HG03045 (cell line): ENCODE measurements around the gene HIVEP3.

Source experiments
- ATAC-seq: cut with Tn5 transposase; IDR thresholded peaks from one replicate; pipeline ENCODE4 v1.9.1; 2021; ENCODE audit warnings: mild to moderate bottlenecking, moderate library complexity; ENCODE audit not compliant: unreplicated experiment

Gene HIVEP3

DNA sequence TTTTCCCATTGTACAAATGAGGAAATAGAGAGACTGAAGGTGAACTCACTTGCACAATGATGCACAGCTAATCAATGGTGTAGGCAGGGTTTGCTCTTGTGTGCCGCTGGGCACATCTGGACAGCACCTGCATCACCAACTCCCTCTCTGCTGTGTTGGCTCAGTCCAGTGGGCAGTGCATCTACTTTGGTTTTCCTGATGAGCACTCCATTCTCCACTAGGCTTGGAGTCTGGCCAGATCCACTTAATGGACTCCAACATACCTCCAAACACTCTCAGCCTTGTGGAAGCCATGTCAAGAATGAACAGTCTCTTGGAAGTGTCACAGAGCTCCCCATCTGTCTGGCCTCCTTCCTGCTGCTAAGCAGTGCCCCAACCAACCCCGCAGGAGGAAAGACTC lies 152.2 kb downstream of the HIVEP3 start:
- ATAC-seq = no peak

DNA sequence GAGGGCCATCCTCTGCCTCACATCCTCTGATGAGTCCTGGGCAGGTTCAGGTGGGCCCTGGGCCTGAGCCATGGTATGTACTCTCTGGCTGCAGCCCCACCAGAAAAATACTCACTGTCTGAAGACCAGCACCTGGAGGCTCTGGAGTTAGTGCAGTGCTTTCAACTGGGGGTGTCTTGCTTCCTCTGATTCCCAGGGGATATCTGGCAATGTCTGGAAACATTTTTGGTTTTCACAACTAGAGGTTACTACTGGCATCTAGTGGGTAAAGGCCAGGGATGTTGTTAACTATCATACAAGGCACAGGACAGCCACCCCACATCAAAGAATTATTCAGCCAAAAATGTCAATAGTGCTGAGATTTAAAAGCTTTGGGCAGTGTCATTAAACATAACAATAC lies 152.7 kb downstream of the HIVEP3 start:
- no peak for ATAC-seq

DNA sequence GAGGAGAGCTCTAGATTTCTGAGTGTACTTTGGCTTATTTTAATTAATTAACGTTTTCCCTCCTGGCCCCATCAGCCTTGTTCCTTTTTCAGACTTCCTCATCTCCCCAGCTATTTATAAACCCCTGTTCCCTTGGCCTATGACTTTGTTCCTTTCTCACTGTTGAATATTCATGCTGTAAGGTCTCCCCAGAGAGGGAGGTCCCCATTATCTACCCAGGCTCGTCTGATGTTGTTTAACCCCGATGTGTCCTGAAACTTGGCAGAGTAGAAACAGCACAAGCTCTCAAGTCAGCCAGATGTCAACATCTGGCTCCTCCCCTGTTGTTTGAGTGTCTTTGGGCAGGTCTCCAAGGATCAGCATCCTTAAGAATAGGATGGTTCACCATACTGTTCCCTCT lies 153.6 kb downstream of the HIVEP3 start:
- ATAC-seq = no peak

DNA sequence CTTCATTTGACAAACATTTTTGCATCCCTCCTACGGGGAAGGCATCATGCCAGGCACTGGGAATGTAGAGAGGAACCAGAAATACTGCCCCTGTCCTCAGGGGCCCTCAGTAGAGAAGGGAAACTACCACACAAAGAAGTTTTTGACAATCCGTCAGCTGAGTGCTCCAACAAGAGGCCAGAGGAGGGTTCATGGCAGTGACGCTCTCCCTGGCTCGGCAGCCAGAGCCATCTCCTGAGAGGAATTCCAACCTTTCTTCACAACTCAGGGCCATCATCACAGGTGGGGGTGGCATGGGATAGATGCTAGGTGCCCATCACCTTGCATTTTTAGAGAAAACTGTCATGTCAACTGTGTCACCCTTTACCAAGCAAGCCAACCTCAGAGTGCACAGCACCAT lies 154.1 kb downstream of the HIVEP3 start:
- no peak for ATAC-seq

DNA sequence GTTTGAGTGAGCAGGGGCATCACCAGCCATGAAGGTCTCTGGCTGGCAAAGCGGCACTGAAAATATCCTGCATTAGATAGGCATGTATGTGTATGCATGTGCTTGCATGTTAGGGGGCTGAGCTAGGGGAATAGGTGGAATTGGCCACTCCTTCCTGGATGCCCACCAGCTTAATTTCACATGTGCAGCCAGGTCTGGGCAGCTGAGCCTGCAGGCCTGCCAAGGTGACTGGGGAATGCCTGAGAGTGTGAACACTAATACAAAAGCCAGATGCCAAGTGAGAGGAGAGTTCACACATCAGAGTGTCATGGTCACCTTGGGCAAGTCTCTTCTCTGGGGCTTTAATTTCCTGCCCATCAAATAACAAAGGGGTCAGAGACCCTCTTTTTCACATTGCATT lies 155.9 kb downstream of the HIVEP3 start:
- no peak for ATAC-seq

DNA sequence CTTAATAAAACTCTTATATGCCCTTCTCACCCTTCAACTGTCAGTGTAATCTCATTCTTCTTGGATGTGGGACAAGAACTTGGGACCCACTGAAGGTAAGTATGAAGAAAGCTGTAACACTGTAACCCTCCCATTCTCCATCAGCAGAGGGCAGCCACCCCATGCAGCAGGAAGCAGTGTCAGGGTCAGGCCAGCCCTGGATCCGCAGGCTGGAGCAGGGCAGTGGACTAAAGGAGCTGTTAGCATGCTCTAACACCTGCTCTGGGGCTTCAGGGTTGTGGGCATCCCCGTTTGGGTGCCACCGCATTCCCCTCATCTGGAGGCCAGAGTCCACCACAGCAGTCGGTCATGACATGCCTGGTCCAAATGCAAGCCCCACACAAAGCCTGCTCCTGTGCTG lies 156.5 kb downstream of the HIVEP3 start:
- ATAC-seq = no peak

DNA sequence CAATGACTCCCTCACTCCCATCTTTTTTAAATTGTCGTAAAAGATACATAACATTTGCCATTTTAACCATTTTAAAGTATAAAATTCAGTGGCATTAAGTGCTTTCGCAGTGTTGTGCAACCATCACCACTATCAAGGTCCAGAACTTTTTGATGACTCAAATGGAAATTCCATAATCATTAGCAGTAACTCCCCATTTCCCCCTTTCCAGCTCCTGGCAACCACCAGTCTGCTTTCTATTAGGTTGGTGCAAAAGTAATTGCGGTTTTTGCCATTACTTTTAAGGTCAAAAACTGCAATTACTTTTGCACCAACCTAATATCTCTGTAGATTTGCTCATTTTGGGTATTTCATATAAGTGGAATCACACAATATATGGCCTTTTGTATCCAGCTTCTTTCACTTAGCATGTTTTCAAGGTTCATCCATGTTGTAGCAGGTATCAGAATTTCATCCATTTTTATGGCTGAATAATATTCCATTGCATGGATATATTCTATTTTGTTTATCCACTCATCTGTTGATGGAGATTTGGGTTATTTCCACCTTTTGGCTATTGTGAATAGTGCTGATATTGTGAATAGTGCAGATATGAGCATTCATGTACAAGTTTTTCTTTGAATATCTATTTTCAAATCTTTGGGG lies 159.7 kb downstream of the HIVEP3 start:
- no peak for ATAC-seq

DNA sequence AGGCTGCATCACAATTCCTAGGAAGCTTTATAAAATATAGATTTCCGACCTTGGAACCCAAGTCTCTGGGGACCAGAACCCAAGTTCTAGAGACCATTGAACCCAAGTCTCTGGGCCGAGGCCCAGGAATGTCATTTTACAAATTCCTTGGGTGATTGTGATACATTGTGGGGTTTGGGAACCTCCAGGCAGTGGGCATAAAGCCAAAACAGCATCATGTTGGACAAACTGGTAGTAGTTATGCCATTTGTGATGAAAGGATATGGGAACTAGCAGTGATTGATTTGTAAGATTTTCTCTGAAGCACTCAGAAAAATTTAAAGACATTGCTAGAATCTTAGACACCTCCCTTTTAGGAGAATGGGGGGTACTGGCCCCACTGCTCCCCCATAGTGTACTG lies 160.2 kb downstream of the HIVEP3 start:
- ATAC-seq = no peak

DNA sequence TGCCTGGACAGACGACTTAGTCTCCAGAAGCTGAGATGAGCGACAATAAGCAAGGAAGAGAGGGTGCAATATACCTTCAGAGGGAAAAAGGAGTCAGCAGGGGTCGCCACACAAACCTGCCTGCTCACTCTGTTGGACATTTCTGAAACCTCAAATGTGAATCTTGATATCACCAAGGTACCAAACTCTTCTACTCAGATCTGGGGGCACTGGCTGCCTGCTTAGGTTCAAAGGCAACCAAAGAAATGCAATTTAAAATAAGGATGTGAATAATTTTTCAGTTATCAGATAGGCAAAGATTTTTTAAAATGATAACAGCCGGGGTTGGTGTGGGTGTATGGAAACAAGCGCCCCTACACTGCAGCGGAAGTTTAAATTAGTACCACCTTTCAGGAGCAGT lies 164.2 kb downstream of the HIVEP3 start:
- no peak for ATAC-seq

DNA sequence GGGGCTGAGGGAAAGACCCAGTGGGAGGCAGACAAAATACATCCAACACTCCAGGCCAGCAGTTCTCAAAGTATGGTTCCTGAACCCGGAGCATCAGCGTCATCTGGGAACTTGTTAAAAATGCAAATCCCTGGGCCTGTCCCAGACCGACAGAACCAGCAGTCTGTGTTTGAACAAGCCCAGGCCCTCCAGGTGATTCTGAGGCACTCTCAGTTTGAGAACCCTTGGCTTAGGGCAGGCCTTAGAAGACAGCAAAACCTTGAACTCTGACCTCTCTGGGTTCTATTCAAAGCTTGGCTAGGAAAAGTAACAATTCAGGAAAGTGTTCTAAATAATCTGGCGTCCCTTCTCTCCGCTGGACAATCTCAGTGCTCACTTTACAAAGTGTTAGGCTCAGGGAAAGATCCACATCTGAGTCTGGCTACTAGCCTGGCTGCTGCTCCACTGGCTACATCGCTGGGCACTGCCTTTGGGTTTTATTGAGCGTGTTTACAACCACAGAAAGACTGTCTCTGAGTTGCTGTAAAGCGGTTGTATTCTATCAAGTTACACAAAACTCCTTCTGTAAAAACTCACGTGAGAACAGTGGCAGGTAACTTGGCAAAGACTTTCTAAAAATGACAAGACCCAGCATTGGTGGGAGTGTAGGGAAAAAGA lies 166.1 kb downstream of the HIVEP3 start:
- ATAC-seq = peak; percentile 17

DNA sequence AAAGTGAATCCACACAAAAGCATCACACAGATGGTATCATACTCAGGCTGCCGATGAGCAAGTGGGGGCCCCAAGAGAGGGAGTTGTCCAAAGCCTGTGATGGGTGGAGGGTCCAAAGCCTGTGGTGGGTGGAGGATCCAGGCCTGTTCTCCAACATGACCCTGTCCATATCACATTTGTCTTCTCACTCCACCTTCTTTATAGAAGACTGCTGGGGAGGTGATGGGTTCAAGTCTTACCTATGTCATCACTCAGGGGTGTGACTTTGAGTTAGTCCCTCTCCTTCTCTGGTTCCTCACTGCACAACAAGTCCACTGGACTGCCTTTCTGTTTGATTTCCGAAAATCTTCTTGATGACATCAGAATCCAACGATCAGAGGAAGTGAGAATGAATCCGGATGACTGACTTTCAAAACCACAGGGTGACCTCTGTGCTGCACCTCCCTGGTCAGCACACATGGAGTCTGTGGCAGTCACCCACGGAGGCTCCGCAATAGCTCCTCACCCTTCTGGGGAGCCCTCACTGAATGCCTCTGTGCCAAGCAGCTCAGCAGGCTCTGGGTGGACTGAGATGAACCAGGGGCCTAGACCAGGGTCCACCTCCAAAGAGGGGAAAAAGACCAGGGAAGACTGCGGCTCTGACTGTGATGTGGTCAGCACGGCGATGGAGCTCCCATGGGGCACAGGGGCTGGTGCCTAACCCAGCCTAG lies 166.8 kb downstream of the HIVEP3 start:
- ATAC-seq = peak; percentile 56

DNA sequence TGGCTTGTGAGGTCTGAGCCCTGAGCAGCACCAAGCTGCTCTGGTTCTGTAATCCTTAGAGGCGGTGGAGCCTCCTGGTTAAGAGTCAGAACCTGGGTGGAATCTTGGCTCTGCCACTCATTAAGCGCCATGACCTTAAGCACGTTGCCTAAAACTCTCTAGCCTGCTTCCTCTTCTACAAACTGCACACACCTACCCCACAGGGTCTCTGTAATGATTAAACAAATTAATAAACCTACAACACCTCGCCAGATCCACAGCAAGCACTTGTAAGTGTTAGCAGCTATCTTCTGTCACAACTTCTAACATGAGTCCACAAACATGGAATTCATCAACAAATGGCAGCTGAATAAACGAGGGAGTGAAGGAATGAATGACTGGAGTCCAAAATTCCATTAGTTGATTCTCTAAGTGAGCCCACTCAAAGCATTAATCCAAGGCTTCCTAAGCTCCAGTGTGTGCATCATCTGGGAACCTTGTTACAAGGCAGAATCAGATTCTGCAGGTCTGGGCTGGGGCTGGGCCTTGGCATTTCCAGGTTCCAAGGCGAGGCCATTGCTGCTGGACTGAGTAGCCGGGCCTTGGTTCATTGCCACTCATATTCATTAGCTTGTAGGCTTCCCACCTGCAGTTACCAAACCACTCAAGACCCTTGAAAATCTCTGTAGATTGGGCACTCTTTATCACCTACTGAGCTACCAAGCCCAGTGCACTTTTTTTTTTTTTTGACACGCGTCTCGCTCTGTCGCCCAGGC lies 168.6 kb downstream of the HIVEP3 start:
- no peak for ATAC-seq

DNA sequence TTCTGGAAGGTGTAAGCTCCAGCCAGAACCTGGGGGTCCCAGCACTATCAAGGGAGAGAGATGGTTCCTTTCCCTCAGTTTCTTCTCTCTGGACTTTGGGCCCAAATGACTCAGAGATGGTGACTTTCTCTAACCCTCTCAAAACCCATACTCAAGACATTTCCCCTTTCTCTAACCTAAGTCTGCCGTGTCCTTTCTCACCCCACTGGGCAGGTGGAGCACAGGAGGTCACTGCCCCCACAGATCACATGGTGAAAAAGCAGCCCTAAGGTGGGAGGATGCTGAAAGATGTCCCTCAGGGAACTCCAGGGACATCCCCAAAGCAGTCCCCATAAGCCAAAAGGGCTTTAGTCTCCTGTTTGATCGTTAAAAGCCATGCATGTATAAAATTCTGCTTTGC lies 173.7 kb downstream of the HIVEP3 start:
- no peak for ATAC-seq

DNA sequence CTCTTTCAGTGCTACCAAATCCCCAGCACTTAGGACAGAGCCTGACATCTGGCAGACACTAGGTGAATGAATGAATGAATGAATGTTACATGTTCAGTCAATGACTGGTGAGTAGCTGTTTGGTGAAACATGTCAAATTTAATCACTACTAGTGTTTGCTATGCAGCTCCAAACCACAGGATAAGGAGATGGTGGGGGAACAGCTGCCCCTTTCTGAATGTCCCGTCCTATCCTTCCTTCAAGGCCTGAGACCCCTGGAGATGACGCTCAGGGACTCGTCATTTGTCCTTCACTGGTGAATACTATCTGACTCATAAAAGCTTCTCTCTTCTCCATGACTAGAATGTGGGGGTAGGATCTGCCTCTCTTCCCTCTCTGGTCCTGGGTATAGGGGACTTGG lies 175.4 kb downstream of the HIVEP3 start:
- no peak for ATAC-seq

DNA sequence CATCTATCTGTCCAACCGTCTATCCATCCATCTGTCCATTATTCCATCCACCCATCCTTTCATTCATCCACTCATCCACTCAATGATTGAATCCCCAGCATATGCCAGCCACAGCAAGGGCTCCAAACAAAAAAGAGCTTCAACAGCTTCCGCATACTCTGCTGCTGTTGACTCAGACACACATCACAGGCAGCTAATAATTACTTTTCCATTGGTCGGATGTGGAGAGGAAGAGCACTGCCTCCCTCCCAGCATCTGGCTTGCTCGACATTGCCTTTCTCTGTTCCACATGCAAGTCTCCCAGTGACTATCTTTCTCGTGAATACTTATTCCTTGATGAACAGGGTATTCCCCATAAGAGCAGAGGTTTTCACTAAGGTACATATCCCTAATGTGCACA lies 176.5 kb downstream of the HIVEP3 start:
- ATAC-seq = no peak

DNA sequence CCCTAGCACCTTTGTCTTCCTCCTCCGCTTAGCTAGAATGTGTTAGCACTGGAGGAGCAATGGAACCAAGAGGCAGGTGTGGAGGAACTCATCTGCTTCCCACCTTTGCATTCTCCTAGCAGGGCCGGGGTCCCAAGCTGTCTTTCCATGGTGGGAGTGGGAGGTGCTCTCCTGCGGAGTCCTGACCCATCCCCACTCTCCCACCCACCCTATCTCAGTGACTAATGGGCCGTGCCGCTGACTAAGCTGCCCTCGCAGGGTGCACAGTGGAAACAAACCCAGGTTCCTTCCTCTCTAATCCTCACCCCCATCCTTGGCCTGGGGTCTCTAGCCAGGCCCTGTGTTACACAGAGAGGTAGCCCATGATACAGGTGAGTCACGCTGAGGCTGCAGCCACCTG lies 177.5 kb downstream of the HIVEP3 start:
- no peak for ATAC-seq

DNA sequence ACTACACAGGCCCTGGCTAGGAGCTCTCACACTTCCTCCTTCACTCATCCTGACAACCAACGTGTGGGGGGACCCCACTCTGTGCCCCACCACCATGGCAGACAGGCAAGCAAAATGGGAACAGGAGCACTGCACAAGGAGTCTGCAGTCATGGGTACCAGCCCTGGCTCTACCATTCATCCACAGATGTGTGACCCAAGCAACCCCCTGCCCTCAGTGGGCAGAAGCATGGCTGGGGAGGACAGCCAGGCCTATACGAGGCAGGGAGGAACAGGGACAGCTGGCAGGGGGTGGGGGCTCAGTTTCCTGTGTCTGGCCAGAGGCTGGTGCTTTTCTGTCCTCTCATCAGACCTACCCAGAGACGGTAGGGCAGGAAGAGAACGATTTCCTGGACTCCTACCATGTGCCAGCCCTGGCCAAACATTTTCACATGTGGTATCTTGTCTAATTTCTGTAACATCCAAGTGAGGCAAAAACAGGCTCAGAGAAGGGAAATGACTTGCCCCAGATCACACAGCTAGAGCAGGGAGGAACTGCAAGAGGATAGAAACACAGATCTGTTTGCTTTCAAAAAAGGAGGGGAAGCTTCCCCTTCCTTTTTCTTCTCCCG lies 178.0 kb downstream of the HIVEP3 start:
- no peak for ATAC-seq

DNA sequence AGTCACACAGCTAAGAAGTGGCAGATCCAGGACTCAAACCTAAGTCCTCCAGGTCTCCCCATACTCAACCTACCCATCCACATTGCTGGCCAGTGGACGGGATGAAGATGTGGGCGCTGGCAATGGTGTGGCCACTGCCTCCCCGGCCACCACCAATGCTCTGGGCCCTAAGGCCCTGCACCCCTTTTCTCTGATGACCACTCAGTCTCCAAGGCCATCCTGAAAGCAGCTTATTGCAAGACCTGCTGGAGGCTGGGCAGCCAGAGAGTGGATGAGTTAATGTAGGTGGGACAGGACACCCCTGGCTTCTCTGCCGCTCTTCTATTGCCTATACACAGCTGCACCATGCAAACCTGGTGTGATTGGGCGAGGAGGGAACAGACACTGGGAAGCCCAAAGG lies 178.7 kb downstream of the HIVEP3 start:
- ATAC-seq = no peak

DNA sequence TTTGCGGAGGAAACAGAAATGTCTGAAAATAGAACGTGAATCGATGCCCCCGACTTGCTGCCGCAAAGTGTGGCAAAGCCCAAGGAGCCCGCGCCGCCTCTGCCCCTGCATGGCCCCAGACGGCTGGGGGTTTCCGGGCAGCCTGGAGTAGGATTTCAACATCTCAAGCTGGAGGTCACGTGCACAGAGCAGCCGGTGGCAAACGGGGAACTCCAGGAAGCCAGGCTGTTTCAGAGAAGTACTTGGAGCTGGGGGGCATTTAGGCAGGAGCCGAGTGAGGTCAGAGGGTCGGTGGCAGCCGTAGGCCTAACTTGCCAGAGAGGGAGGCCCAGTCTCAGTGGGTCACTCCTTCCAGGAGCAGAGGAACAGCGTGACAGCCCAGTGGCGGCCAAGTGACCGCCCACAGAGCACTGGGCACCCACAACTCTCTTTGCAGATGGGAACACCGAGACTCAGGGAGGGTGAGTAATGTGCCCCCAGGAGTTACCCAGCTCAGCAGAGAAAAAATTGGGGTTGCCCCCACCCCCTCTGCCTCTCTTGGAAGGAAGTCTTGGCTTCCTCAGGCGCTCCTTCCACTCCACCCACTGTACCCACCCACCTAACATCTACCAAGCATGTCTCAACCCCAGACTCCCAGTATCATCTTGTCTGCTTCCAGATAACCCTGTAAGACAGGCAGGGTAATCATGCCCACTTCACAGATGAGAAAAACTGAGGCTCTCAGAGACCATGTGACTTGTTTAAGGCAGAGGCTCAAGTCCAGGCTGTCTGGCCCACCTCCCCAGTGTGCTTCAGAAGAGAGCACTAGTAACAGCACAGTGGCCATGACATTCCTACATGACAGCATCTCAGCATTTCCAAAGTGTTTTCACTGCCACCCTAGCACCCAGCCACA lies 179.4 kb downstream of the HIVEP3 start:
- ATAC-seq = peak; percentile 55

DNA sequence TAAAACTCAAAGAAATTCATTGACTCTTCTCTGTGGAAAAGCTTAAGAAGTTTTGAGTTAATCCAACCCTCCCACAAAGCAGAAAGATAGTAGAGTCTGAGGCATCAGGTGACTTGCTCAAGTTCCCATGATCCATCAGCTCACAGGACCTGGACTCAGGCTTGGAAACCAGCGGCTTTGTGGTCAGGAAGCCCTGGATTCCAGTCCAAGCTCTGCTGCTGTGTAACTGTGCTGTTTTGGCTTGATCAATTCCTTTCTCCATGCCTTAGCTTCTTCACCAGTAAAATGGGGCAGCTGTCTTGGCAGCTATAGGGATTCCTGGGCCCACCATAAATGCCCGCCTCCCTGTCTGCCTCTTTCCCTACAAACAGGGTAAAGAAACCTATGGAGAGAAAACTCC lies 180.2 kb downstream of the HIVEP3 start:
- ATAC-seq = no peak
